WERI-Rb-1 (cell line): ENCODE measurements around the gene LARP7.
"Not testable (repeated sequence)": the region's sequence is repeated elsewhere in the genome, so short reads cannot be mapped to it uniquely, and the experiment has no call there.

Source experiments
- DNase-seq: peaks from one replicate; pipeline ENCODE4 v3.0.0-alpha.2; 2020
- H3K27ac ChIP-seq: fragments of 250-450 bp; sonication (Bioruptor Pico); 2 replicates; pipeline ENCODE4 v1.5.1; 2020; ENCODE audit warnings: mild to moderate bottlenecking, moderate library complexity
- H3K27me3 ChIP-seq: fragments of 250-450 bp; sonication (Bioruptor Pico); 2 replicates; pipeline ENCODE4 v1.5.1; 2021; ENCODE audit warnings: mild to moderate bottlenecking, low read depth, moderate library complexity; ENCODE audit not compliant: insufficient read depth, severe bottlenecking
- H3K36me3 ChIP-seq: fragments of 250-450 bp; sonication (Bioruptor Pico); 2 replicates; pipeline ENCODE4 v1.5.1; 2020; ENCODE audit warnings: mild to moderate bottlenecking, moderate library complexity
- H3K4me3 ChIP-seq: 2 replicates; pipeline ENCODE4 v1.5.1; 2011; ENCODE audit warnings: low read depth, mild to moderate bottlenecking, control low read depth, low read length
- H3K9me3 ChIP-seq: fragments of 250-450 bp; sonication (Bioruptor Pico); 2 replicates; pipeline ENCODE4 v1.5.1; 2021; ENCODE audit warnings: mild to moderate bottlenecking, moderate library complexity; ENCODE audit not compliant: severe bottlenecking
- CTCF ChIP-seq: IDR thresholded peaks from 2 replicates; pipeline ENCODE4 v1.5.1; 2011; ENCODE audit warnings: low read depth, mild to moderate bottlenecking, control low read depth, inconsistent platforms, low read length

LARP7 gene

GRCh38 chr4:112594993-112595392, 42.0 kb upstream of the LARP7 start:
- H3K4me3 ChIP-seq, result no peak overlapping the region
- TF ChIP-seq CTCF, result no peak
- no peaks in the 10 kb centered on the region; the same call in 1 of the 2 replicates for H3K36me3 ChIP-seq
- no peak overlapping the region for H3K27ac ChIP-seq
- no peaks in the 10 kb centered on the region for H3K27me3 ChIP-seq
- no peaks in the 10 kb centered on the region for H3K9me3 ChIP-seq
- no peak for DNase-seq

GRCh38 chr4:112604589-112604988, 32.4 kb upstream of the LARP7 start:
- H3K36me3 ChIP-seq, result peaks cover 41% of the 10 kb centered on the region

GRCh38 chr4:112612814-112613213, 24.1 kb upstream of the LARP7 start:
- H3K27ac ChIP-seq, H3K9me3 ChIP-seq, H3K4me3 ChIP-seq, DNase-seq, H3K27me3 ChIP-seq: not testable (repeated sequence)
- H3K36me3 ChIP-seq, result peaks cover 44% of the 10 kb centered on the region

More at GRCh38 chr4:112604589-112604988, 32.4 kb upstream of the LARP7 start:
- Histone ChIP-seq H3K9me3 (no peaks in the 10 kb centered on the region), H3K27ac (no peak overlapping the region), H3K27me3 (no peaks in the 10 kb centered on the region), H3K4me3 (no peak overlapping the region)
- peak; percentile 53 for DNase-seq
- TF ChIP-seq CTCF, result peak; percentile 52; the same call in 1 of the 2 replicates

- Histone ChIP-seq H3K9me3 (no peaks in the 10 kb centered on the region), H3K27ac (no peak overlapping the region), H3K27me3 (no peaks in the 10 kb centered on the region), H3K4me3 (no peak overlapping the region), H3K36me3 (peaks cover 49% of the 10 kb centered on the region)
- no peak for DNase-seq
- no peak for TF ChIP-seq CTCF
These were observed 20.0 kb upstream of the LARP7 start for GRCh38 chr4:112616984-112617383.

- Histone ChIP-seq H3K9me3 (no peaks in the 10 kb centered on the region), H3K27me3 (no peaks in the 10 kb centered on the region), H3K27ac (no peak overlapping the region), H3K36me3 (peaks cover 57% of the 10 kb centered on the region), H3K4me3 (no peak overlapping the region)
- no peak for TF ChIP-seq CTCF
- DNase-seq, result no peak
These were observed 10.7 kb upstream of the LARP7 start for GRCh38 chr4:112626228-112626627.

- DNase-seq, result no peak
- H3K27me3 ChIP-seq, result no peaks in the 10 kb centered on the region
- 0 out of 2 replicates have a peak, but pooled peaks have one; percentile 21 for TF ChIP-seq CTCF
- H3K27ac ChIP-seq, result no peak overlapping the region
- H3K9me3 ChIP-seq, result no peaks in the 10 kb centered on the region
- no peak overlapping the region for H3K4me3 ChIP-seq
- peaks cover 30% of the 10 kb centered on the region for H3K36me3 ChIP-seq
These were observed 3.3 kb upstream of the LARP7 start for GRCh38 chr4:112633477-112634235.
